Muscle of leg (tissue), 11 donors: ENCODE measurements around the gene ABRACL. TPM values are rescaled to one million over a fixed set of nuclear protein-coding genes. Genes with fewer than 3 reads are reported as not detected.

ENCODE experiments used
- DNase-seq: peaks from one replicate; pipeline ENCODE4 v3.0.0; 2013
- H3K27ac ChIP-seq: one replicate; pipeline ENCODE4 v1.5.1; 2013; ENCODE audit warnings: mild to moderate bottlenecking, low read length, control low read depth
- H3K27me3 ChIP-seq: one replicate; pipeline ENCODE4 v1.6.1; 2013; ENCODE audit warnings: low read length; ENCODE audit not compliant: control insufficient read depth, insufficient read depth
- H3K36me3 ChIP-seq: one replicate; pipeline ENCODE4 v1.6.1; 2013; ENCODE audit warnings: low read length; ENCODE audit not compliant: control insufficient read depth, insufficient read depth
- H3K4me1 ChIP-seq: one replicate; pipeline ENCODE4 v1.6.1; 2013; ENCODE audit warnings: low read length; ENCODE audit not compliant: control insufficient read depth, insufficient read depth
- H3K4me3 ChIP-seq: one replicate; pipeline ENCODE4 v1.5.1; 2013; ENCODE audit warnings: low read length, control low read depth
- H3K9me3 ChIP-seq: replicated peaks from 2 replicates; pipeline ENCODE4 v1.6.1; 2013; ENCODE audit warnings: low read depth, low read length; ENCODE audit not compliant: control insufficient read depth
- WGBS: methylation state at CpG from one replicate; pipeline ENCODE4 v1.1.5; 2013; ENCODE audit warnings: missing lambda C conversion rate; ENCODE audit not compliant: insufficient coverage; 5-methylcytosine and 5-hydroxymethylcytosine counted together
- polyA plus RNA-seq, 8 donors: library from polyadenylated mRNA; unstranded; fragments of 120-200 nt; gene quantifications; one replicate each; pipeline versions ENCODE4 v1.2.1 to v1.2.3, GENCODE V29; 2013; ENCODE audit warnings: inconsistent platforms in 1 of 8, low replicate concordance in 1 of 8; ENCODE audit not compliant: insufficient read length in 8 of 8, insufficient read depth in 1 of 8
- total RNA-seq: library from RNA; stranded (reverse); fragments of 120-200 nt; gene quantifications from one replicate; pipeline ENCODE4 v1.2.4, GENCODE V29; 2013

Gene ABRACL
- total and polyA plus RNA-seq, 9 donors = 14.8 to 32.7 (median 19.7) TPM

GRCh38 chr6:139050770-139051313, 22.3 kb downstream of the ABRACL start:
- 90% methylated on average over 3 of the region's 5 CpGs for WGBS
- no peak for DNase-seq

GRCh38 chr6:139051396-139052060, 23.0 kb downstream of the ABRACL start:
- DNase-seq = no peak
- H3K36me3 ChIP-seq = no peaks in the 10 kb centered on the region
- no peaks in the 10 kb centered on the region for H3K9me3 ChIP-seq
- no peak overlapping the region for H3K4me3 ChIP-seq
- WGBS = no CpG with 5 or more reads among the region's 5 CpGs
- H3K27ac ChIP-seq = no peak overlapping the region
- H3K27me3 ChIP-seq = peaks cover 2% of the 10 kb centered on the region
- peaks cover 2% of the 10 kb centered on the region for H3K4me1 ChIP-seq

More at GRCh38 chr6:139050770-139051313, 22.3 kb downstream of the ABRACL start:
- Histone ChIP-seq H3K27ac (no peak overlapping the region), H3K36me3 (no peaks in the 10 kb centered on the region), H3K4me3 (no peak overlapping the region), H3K27me3 (peaks cover 2% of the 10 kb centered on the region), H3K4me1 (peaks cover 2% of the 10 kb centered on the region), H3K9me3 (no peaks in the 10 kb centered on the region)

DNA sequence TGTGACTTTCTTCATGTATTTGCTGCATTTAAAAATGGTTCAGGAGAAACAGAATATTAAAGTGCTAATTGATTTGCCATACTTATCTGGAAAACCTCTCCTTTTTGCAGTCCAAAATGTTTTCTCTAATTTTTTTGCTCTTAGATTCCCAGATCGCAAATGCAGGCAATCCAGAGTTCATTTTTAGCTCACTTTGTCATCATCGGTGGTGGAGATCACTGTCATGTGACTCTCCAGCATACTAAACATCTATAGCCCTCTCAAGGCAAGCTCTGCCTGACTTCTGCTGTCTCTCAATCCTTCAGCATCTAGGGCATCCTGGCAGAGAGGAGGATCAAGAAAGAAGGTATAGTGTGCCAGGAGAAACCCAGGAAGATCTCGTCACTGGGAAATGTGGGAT, 24.8 kb downstream of the ABRACL start:
- H3K4me3 ChIP-seq = no peak overlapping the region
- DNase-seq = peak; percentile 55
- no peaks in the 10 kb centered on the region for H3K9me3 ChIP-seq
- WGBS = 29% methylated on average over 1 of the region's 3 CpGs
- peaks cover 2% of the 10 kb centered on the region for H3K4me1 ChIP-seq
- no peaks in the 10 kb centered on the region for H3K36me3 ChIP-seq
- H3K27ac ChIP-seq = no peak overlapping the region
- peaks cover 2% of the 10 kb centered on the region for H3K27me3 ChIP-seq

GRCh38 chr6:139054001-139054400, 25.5 kb downstream of the ABRACL start:
- no peak overlapping the region for H3K27ac ChIP-seq
- 83% methylated on average over 1 of the region's 3 CpGs for WGBS
- no peak overlapping the region for H3K4me3 ChIP-seq

DNA sequence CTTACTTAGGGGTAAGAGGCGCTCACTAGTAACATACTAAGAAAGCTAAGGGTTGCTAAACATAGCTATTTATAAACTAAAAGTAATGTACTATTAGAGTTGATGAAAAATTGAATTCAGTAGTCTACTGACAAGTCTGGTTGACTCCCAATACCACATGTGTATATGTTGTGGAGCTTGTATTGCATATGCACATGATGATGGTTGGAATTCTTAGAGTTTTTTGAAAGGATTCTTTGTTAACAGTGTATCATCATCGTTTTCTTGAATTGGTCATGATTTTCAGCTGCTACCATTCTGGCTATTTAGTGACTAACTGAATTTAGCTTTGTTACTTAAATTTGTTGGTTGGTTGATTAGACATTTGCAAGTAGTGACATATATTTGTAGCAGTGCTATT, 27.2 kb downstream of the ABRACL start:
- no peaks in the 10 kb centered on the region for H3K9me3 ChIP-seq
- H3K36me3 ChIP-seq = no peaks in the 10 kb centered on the region
- no CpG with 5 or more reads among the region's 2 CpGs for WGBS
- H3K27me3 ChIP-seq = no peaks in the 10 kb centered on the region
- no peak overlapping the region for H3K4me3 ChIP-seq
- DNase-seq = no peak
- peaks cover 2% of the 10 kb centered on the region for H3K4me1 ChIP-seq
- no peak overlapping the region for H3K27ac ChIP-seq

More at GRCh38 chr6:139054001-139054400, 25.5 kb downstream of the ABRACL start:
- no peak for DNase-seq
- peaks cover 2% of the 10 kb centered on the region for H3K4me1 ChIP-seq
- H3K9me3 ChIP-seq = no peaks in the 10 kb centered on the region
- no peaks in the 10 kb centered on the region for H3K36me3 ChIP-seq
- peaks cover 2% of the 10 kb centered on the region for H3K27me3 ChIP-seq

- H3K4me3 ChIP-seq = no peak overlapping the region
- H3K36me3 ChIP-seq = no peaks in the 10 kb centered on the region
- no CpG with 5 or more reads among the region's 3 CpGs for WGBS
- H3K9me3 ChIP-seq = no peaks in the 10 kb centered on the region
- no peaks in the 10 kb centered on the region for H3K27me3 ChIP-seq
- H3K4me1 ChIP-seq = peaks cover 2% of the 10 kb centered on the region
- H3K27ac ChIP-seq = no peak overlapping the region
- no peak for DNase-seq
These were observed 29.5 kb downstream of the ABRACL start for GRCh38 chr6:139058029-139058428.

DNA sequence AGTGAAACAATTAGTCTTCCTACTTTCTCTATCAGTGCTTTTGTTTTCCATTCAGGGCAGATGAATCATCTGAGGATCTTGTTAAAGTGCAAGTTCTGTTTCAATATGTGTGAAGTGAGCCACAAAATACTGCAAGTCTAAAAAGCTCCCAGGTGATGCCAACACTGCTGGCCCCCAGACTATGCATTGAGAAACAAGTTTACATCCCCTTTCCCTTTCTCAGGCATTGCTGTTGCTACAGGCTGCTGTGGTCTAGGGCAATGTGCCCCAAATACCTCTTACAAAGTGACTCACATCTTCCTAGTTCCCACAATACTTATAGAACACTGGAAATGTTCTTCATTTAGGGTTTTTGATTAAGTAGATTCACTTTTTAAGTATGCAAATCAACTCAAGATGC, 31.8 kb downstream of the ABRACL start:
- Histone ChIP-seq H3K4me1 (no peaks in the 10 kb centered on the region), H3K4me3 (no peak overlapping the region), H3K27ac (no peak overlapping the region), H3K9me3 (no peaks in the 10 kb centered on the region), H3K27me3 (no peaks in the 10 kb centered on the region), H3K36me3 (no peaks in the 10 kb centered on the region)
- DNase-seq = no peak

DNA sequence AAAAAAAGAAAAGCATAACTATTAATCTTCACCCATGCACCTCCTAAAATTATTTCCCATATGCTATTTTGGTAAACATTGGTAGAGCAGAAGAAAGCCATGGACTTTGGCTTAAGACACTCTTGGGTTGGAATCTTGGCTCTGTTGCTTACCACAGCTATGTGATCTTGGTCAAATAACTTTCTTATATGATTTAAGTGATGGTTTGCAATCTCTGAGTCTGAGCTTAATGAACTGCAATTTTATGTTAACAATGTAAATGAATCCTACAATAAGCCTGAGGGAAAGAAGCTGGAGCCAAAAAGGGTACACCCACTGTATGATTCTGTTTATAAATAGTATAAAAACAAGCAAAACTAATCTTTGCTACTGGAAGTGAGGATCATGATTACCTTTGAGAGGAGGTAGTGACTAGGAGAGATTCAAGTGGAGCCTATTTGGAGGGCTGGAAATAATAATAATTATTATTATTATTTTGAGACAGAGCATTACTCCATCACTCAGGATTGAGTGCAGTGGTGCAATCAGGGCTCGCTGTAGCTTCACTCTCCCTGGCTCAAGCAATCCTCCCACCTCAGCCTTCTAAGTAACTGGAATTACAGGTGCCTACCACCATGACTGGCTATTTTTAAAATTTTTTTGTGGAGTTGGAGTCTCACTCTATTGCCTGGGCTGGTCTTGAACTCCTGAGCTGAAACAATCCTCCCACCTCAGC, 34.5 kb downstream of the ABRACL start:
- no CpG with 5 or more reads among the region's 1 CpG for WGBS
- Histone ChIP-seq H3K9me3 (no peaks in the 10 kb centered on the region), H3K4me3 (no peak overlapping the region), H3K27ac (no peak overlapping the region), H3K27me3 (no peaks in the 10 kb centered on the region), H3K4me1 (peaks cover 4% of the 10 kb centered on the region), H3K36me3 (no peaks in the 10 kb centered on the region)
- DNase-seq = no peak

GRCh38 chr6:139064981-139065665, 36.6 kb downstream of the ABRACL start:
- H3K27me3 ChIP-seq = no peaks in the 10 kb centered on the region
- H3K4me1 ChIP-seq = peaks cover 4% of the 10 kb centered on the region
- WGBS = 82% methylated on average over 2 of the region's 7 CpGs
- no peaks in the 10 kb centered on the region for H3K36me3 ChIP-seq
- no peak overlapping the region for H3K27ac ChIP-seq
- H3K9me3 ChIP-seq = no peaks in the 10 kb centered on the region
- H3K4me3 ChIP-seq = no peak overlapping the region
- DNase-seq = peak; percentile 25

DNA sequence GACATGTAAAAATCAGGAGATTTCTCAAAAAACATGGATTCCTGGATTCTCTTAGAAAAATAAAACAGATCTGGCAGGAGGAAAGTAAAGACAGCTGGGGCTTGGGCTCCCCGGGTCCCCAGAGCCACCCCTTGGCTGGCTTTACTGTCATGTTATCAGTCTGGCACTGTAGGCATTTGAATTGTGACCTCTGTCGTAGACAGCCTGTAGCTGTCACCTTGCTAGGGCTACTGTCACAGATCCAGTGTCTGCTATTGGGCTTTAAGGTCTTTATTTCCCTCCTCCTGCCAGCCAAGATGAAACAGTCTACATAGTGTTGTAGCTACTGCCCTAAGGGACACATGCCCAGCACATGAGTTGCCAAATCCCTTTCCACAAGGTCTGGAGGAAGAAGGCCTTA, 37.5 kb downstream of the ABRACL start:
- 67% methylated on average over 1 of the region's 2 CpGs for WGBS
- H3K9me3 ChIP-seq = no peaks in the 10 kb centered on the region
- no peaks in the 10 kb centered on the region for H3K27me3 ChIP-seq
- peaks cover 4% of the 10 kb centered on the region for H3K4me1 ChIP-seq
- no peak overlapping the region for H3K4me3 ChIP-seq
- no peaks in the 10 kb centered on the region for H3K36me3 ChIP-seq
- peak; percentile 19 for DNase-seq
- H3K27ac ChIP-seq = no peak overlapping the region
